Measurements from ENCODE around the gene BUD31. TPM values are rescaled to one million over a fixed set of nuclear protein-coding genes. Genes with fewer than 3 reads are reported as not detected.
A peak's percentile ranks its signal among the peaks of the same experiment; 100 is the strongest.

Gene BUD31
- total and polyA plus RNA-seq, 2 experiments from 2014 or later: 77.1 to 247 TPM

GRCh38 chr7:99440195-99440594 lies 31.4 kb downstream of the BUD31 start:
- H3K36me3 ChIP-seq (ENCODE audit: insufficient read depth): peaks cover 26% of the 10 kb centered on the region
- TF ChIP-seq ZNF114 (CRISPR knock-in tag; IDR thresholded peaks at IDR 0.05): no peak
- H3K4me2 ChIP-seq: peak overlapping the region; percentile 99
- peaks cover 19% of the 10 kb centered on the region for H3K4me1 ChIP-seq (ENCODE audit: insufficient read depth)
- Mint-ChIP-seq H3K9me3 (no peaks in the 10 kb centered on the region), H3K36me3 (ENCODE audit: low read depth) (peaks cover 49% of the 10 kb centered on the region), H3K27me3 (ENCODE audit: insufficient read depth, low read depth, poor library complexity) (peaks cover 7% of the 10 kb centered on the region), H3K4me3 (peak overlapping the region; percentile 98), H3K27ac (peak overlapping the region; percentile 40; the same call in 1 of the 2 replicates), H3K4me1 (peaks cover 19% of the 10 kb centered on the region)
- no peaks in the 10 kb centered on the region for H3K9me2 ChIP-seq (ENCODE audit: insufficient read depth)
- H3K79me2 ChIP-seq (replicated peaks; ENCODE audit: insufficient read depth): peaks cover 70% of the 10 kb centered on the region
- H3K27me3 ChIP-seq (ENCODE audit: insufficient read depth): no peaks in the 10 kb centered on the region
- ATAC-seq (0 out of 3 replicates have a peak, but pooled peaks have one; percentile 2), DNase-seq (ENCODE audit: low spot score) (peak; percentile 19)
- 0 out of 2 replicates have a peak overlapping the region, but pooled peaks have one; percentile 26 for H3K27ac ChIP-seq (ENCODE audit: low read depth)
- peaks cover 44% of the 10 kb centered on the region for H4K20me1 ChIP-seq (replicated peaks; ENCODE audit: insufficient read depth)
- no peak overlapping the region for H2AFZ ChIP-seq
- peak overlapping the region; percentile 97 for H3K4me3 ChIP-seq
- peaks cover 19% of the 10 kb centered on the region; the same call in 1 of the 2 replicates for H3F3A ChIP-seq (replicated peaks; ENCODE audit: low read depth)

GRCh38 chr7:99446096-99446495 lies 37.3 kb downstream of the BUD31 start:
- Histone ChIP-seq H3K4me1 (ENCODE audit: insufficient read depth) (peaks cover 9% of the 10 kb centered on the region; the same call in 1 of the 2 replicates), H4K20me1 (replicated peaks; ENCODE audit: insufficient read depth) (peaks cover 34% of the 10 kb centered on the region), H3K36me3 (ENCODE audit: insufficient read depth) (peaks cover 55% of the 10 kb centered on the region), H3K79me2 (replicated peaks; ENCODE audit: insufficient read depth) (peaks cover 24% of the 10 kb centered on the region), H3K27ac (ENCODE audit: low read depth) (no peak overlapping the region), H3K4me3 (no peak overlapping the region), H2AFZ (no peak overlapping the region), H3F3A (replicated peaks; ENCODE audit: low read depth) (peaks cover 15% of the 10 kb centered on the region; the same call in 1 of the 2 replicates), H3K4me2 (no peak overlapping the region), H3K9me2 (ENCODE audit: insufficient read depth) (no peaks in the 10 kb centered on the region), H3K27me3 (ENCODE audit: insufficient read depth) (no peaks in the 10 kb centered on the region)
- TF ChIP-seq ZNF331 (CRISPR knock-in tag; IDR thresholded peaks at IDR 0.05; ENCODE audit: low read depth) (no peak), EZH2 (IDR thresholded peaks at IDR 0.05; ENCODE audit: low read depth, unreplicated experiment) (no peak), EZH2phosphoT487 (IDR thresholded peaks at IDR 0.05; ENCODE audit: unreplicated experiment) (no peak)
- TF ChIP-seq, protein P1, sequence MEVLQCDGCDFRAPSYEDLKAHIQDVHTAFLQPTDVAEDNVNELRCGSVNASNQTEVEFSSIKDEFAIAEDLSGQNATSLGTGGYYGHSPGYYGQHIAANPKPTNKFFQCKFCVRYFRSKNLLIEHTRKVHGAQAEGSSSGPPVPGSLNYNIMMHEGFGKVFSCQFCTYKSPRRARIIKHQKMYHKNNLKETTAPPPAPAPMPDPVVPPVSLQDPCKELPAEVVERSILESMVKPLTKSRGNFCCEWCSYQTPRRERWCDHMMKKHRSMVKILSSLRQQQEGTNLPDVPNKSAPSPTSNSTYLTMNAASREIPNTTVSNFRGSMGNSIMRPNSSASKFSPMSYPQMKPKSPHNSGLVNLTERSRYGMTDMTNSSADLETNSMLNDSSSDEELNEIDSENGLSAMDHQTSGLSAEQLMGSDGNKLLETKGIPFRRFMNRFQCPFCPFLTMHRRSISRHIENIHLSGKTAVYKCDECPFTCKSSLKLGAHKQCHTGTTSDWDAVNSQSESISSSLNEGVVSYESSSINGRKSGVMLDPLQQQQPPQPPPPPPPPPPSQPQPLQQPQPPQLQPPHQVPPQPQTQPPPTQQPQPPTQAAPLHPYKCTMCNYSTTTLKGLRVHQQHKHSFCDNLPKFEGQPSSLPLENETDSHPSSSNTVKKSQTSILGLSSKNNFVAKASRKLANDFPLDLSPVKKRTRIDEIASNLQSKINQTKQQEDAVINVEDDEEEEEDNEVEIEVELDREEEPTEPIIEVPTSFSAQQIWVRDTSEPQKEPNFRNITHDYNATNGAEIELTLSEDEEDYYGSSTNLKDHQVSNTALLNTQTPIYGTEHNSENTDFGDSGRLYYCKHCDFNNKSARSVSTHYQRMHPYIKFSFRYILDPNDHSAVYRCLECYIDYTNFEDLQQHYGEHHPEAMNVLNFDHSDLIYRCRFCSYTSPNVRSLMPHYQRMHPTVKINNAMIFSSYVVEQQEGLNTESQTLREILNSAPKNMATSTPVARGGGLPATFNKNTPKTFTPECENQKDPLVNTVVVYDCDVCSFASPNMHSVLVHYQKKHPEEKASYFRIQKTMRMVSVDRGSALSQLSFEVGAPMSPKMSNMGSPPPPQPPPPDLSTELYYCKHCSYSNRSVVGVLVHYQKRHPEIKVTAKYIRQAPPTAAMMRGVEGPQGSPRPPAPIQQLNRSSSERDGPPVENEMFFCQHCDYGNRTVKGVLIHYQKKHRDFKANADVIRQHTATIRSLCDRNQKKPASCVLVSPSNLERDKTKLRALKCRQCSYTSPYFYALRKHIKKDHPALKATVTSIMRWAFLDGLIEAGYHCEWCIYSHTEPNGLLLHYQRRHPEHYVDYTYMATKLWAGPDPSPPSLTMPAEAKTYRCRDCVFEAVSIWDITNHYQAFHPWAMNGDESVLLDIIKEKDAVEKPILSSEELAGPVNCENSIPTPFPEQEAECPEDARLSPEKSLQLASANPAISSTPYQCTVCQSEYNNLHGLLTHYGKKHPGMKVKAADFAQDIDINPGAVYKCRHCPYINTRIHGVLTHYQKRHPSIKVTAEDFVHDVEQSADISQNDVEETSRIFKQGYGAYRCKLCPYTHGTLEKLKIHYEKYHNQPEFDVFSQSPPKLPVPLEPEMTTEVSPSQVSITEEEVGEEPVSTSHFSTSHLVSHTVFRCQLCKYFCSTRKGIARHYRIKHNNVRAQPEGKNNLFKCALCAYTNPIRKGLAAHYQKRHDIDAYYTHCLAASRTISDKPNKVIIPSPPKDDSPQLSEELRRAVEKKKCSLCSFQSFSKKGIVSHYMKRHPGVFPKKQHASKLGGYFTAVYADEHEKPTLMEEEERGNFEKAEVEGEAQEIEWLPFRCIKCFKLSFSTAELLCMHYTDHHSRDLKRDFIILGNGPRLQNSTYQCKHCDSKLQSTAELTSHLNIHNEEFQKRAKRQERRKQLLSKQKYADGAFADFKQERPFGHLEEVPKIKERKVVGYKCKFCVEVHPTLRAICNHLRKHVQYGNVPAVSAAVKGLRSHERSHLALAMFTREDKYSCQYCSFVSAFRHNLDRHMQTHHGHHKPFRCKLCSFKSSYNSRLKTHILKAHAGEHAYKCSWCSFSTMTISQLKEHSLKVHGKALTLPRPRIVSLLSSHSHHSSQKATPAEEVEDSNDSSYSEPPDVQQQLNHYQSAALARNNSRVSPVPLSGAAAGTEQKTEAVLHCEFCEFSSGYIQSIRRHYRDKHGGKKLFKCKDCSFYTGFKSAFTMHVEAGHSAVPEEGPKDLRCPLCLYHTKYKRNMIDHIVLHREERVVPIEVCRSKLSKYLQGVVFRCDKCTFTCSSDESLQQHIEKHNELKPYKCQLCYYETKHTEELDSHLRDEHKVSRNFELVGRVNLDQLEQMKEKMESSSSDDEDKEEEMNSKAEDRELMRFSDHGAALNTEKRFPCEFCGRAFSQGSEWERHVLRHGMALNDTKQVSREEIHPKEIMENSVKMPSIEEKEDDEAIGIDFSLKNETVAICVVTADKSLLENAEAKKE (CRISPR knock-in tag; IDR thresholded peaks at IDR 0.05): no peak
- TF ChIP-seq, protein P2, sequence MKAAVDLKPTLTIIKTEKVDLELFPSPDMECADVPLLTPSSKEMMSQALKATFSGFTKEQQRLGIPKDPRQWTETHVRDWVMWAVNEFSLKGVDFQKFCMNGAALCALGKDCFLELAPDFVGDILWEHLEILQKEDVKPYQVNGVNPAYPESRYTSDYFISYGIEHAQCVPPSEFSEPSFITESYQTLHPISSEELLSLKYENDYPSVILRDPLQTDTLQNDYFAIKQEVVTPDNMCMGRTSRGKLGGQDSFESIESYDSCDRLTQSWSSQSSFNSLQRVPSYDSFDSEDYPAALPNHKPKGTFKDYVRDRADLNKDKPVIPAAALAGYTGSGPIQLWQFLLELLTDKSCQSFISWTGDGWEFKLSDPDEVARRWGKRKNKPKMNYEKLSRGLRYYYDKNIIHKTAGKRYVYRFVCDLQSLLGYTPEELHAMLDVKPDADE (IDR thresholded peaks at IDR 0.05): no peak
- Mint-ChIP-seq H3K9me3 (no peaks in the 10 kb centered on the region), H3K36me3 (ENCODE audit: low read depth) (peaks cover 93% of the 10 kb centered on the region), H3K4me3 (no peak overlapping the region), H3K27ac (no peak overlapping the region), H3K27me3 (ENCODE audit: insufficient read depth, low read depth, poor library complexity) (peaks cover 13% of the 10 kb centered on the region), H3K4me1 (peaks cover 9% of the 10 kb centered on the region)
- ATAC-seq (no peak), DNase-seq (ENCODE audit: low spot score) (no peak)
